ENCODE measurements around the gene IL1A.

The IL1A gene

DNA sequence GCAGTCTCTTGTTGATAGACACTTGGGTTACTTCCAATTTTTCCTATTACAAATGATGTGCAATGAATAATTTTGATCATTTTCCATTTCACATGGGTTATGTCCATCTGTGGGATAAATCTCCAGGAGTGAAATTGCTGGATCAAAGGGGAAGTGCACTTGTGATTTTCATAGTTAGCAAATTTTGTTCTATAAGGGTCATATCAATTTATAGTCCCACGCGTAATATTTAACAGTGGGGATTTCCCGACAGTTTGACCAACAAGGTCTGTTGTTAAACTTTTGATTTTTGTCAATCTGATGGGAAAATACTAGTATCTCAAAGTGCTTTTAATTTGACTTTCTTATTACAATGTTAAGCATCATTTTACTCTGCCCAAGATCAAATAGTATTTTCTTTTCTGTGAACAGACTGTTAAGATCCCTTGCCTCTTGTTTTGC lies 44.0 kb upstream of the IL1A start:
- H3K9ac ChIP-seq (ENCODE audit: low read length) = no peak overlapping the region
- H3K27ac ChIP-seq (ENCODE audit: low read depth, low read length) = no peak overlapping the region

DNA sequence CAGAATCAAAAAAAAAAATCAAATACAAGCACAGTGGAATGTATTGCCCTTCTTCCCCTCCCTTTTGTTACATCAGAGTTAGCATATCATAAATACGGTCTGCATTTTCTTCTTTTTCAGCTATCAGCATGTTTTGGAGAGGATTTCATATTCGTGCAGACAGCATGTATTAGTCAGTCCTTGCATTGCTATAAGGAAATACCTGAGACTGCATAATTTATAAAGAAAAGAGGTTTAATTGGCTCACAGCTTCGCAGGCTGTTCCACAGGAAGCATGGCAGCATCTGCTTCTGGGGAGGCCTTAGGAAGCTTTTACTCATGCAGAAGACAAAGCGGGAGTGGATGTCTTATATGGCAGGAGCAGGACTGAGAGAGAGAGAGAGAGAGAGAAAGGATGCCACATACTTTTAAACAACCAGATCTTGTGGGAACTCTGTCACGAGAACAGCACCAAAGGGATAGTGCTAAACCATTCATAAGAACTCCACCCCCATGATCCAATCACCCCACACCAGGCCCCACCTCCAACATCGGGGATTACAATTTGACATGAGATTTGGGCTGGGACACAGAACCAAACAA lies 43.4 kb upstream of the IL1A start:
- Histone ChIP-seq H3K27me3 (ENCODE audit: control insufficient read depth, insufficient read depth, low read length) (no peaks in the 10 kb centered on the region), H3K27ac (ENCODE audit: low read depth, low read length) (no peak overlapping the region), H3K36me3 (ENCODE audit: control insufficient read depth, insufficient read depth, low read length) (no peaks in the 10 kb centered on the region), H3K9me3 (ENCODE audit: control insufficient read depth, insufficient read depth, low read depth, low read length) (0 out of 2 replicates have a peak, but pooled peaks cover 3% of the 10 kb centered on the region), H3K4me1 (ENCODE audit: control insufficient read depth, insufficient read depth, low read length) (no peaks in the 10 kb centered on the region), H3K9ac (ENCODE audit: low read length) (no peak overlapping the region), H3K4me3 (ENCODE audit: low read depth, low read length) (no peak overlapping the region)

More for the DNA sequence above, 44.0 kb upstream of the IL1A start:
- Histone ChIP-seq H3K36me3 (ENCODE audit: control insufficient read depth, insufficient read depth, low read length) (no peaks in the 10 kb centered on the region), H3K4me1 (ENCODE audit: control insufficient read depth, insufficient read depth, low read length) (no peaks in the 10 kb centered on the region), H3K9me3 (ENCODE audit: control insufficient read depth, insufficient read depth, low read depth, low read length) (0 out of 2 replicates have a peak, but pooled peaks cover 3% of the 10 kb centered on the region), H3K27me3 (ENCODE audit: control insufficient read depth, insufficient read depth, low read length) (no peaks in the 10 kb centered on the region), H3K4me3 (ENCODE audit: low read depth, low read length) (no peak overlapping the region)

DNA sequence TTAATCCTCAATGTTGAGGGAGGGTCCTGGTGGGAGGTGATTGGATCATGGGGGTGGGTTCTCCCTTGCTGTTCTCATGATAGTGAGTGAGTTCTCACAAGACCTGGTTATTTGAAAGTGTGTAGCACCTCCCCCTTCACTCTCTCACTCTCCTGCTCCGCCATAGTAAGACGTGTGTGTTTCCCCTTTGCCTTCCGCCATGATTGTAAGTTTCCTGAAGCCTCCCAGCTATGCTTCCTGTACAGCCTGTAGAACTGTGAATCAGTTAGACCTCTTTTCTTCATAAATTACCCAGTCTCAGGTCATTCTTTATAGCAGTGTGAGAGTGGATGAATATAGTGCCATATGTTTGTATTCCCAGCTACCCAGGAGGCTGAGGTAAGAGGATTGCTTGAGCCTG lies 42.7 kb upstream of the IL1A start:
- no peaks in the 10 kb centered on the region for H3K36me3 ChIP-seq (ENCODE audit: control insufficient read depth, insufficient read depth, low read length)
- 0 out of 2 replicates have a peak, but pooled peaks cover 3% of the 10 kb centered on the region for H3K9me3 ChIP-seq (ENCODE audit: control insufficient read depth, insufficient read depth, low read depth, low read length)
- no peak overlapping the region for H3K27ac ChIP-seq (ENCODE audit: low read depth, low read length)
- no peak overlapping the region for H3K9ac ChIP-seq (ENCODE audit: low read length)
- no peaks in the 10 kb centered on the region for H3K27me3 ChIP-seq (ENCODE audit: control insufficient read depth, insufficient read depth, low read length)
- H3K4me3 ChIP-seq (ENCODE audit: low read depth, low read length) = no peak overlapping the region
- no peaks in the 10 kb centered on the region for H3K4me1 ChIP-seq (ENCODE audit: control insufficient read depth, insufficient read depth, low read length)

DNA sequence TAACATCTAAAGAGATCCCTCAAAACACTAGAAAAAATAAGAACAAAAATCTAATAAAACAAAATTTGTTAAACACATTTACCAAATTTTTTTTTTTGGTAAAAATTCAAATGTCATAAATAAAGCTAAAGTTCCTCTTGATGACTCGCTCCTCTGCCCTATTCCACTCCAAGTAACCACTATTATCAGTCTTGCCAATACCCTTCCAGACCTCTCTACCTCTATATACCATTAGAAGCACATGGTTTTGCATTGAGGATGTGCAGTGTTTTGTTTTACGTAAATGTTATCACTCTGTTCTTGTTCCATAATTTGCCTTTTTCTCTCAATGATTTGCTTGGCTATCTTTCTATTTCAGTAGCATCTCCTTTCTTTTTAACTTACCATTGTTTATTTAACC lies 41.4 kb upstream of the IL1A start:
- Histone ChIP-seq H3K9ac (ENCODE audit: low read length) (no peak overlapping the region), H3K4me1 (ENCODE audit: control insufficient read depth, insufficient read depth, low read length) (peaks cover 12% of the 10 kb centered on the region), H3K27ac (ENCODE audit: low read depth, low read length) (no peak overlapping the region), H3K27me3 (ENCODE audit: control insufficient read depth, insufficient read depth, low read length) (no peaks in the 10 kb centered on the region), H3K4me3 (ENCODE audit: low read depth, low read length) (no peak overlapping the region), H3K36me3 (ENCODE audit: control insufficient read depth, insufficient read depth, low read length) (no peaks in the 10 kb centered on the region), H3K9me3 (ENCODE audit: control insufficient read depth, insufficient read depth, low read depth, low read length) (0 out of 2 replicates have a peak, but pooled peaks cover 3% of the 10 kb centered on the region)

DNA sequence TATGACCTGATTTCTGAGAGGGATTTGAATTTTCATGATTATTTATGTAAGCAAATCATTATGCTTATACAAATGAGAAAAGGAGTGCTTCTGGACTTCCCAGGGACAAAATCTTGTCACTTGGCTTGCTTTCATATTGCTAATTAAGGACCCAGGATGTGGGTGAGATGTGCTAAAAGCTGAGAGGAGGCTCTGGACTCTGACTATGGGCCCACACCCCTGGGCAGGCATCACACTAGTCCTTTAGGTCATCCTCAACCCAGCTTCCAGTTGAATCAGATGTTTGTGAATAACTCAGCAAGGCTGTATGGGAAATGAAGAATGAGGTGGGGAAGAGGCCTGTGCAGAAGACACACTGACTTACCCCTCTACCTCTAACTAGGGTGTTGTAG lies 40.4 kb upstream of the IL1A start:
- Histone ChIP-seq H3K4me1 (ENCODE audit: control insufficient read depth, insufficient read depth, low read length) (peaks cover 12% of the 10 kb centered on the region), H3K27me3 (ENCODE audit: control insufficient read depth, insufficient read depth, low read length) (no peaks in the 10 kb centered on the region), H3K4me3 (ENCODE audit: low read depth, low read length) (no peak overlapping the region), H3K36me3 (ENCODE audit: control insufficient read depth, insufficient read depth, low read length) (no peaks in the 10 kb centered on the region), H3K27ac (ENCODE audit: low read depth, low read length) (no peak overlapping the region), H3K9me3 (ENCODE audit: control insufficient read depth, insufficient read depth, low read depth, low read length) (0 out of 2 replicates have a peak, but pooled peaks cover 3% of the 10 kb centered on the region), H3K9ac (ENCODE audit: low read length) (no peak overlapping the region)

DNA sequence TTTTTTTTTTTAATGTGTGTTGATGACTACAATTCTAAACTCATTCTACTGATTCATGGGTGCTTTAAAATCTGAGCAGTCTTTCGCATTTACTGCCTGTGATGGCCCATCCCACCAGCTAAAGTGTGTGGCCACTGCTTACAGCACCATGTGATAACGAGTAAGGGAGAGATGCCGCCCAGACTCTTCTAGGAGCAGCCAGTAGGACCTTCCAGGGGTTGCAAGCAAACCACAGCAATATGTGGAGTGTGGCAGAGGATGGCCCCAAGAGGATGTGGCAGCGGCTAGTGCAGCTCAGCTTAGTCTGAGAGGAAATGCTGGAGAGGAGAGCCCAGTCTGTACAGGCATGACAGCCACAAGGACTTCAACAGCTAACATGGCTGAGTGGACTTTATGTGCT lies 37.4 kb upstream of the IL1A start:
- Histone ChIP-seq H3K27me3 (ENCODE audit: control insufficient read depth, insufficient read depth, low read length) (no peaks in the 10 kb centered on the region), H3K36me3 (ENCODE audit: control insufficient read depth, insufficient read depth, low read length) (no peaks in the 10 kb centered on the region), H3K9ac (ENCODE audit: low read length) (no peak overlapping the region), H3K9me3 (ENCODE audit: control insufficient read depth, insufficient read depth, low read depth, low read length) (0 out of 2 replicates have a peak, but pooled peaks cover 3% of the 10 kb centered on the region), H3K27ac (ENCODE audit: low read depth, low read length) (no peak overlapping the region), H3K4me1 (ENCODE audit: control insufficient read depth, insufficient read depth, low read length) (peaks cover 27% of the 10 kb centered on the region), H3K4me3 (ENCODE audit: low read depth, low read length) (no peak overlapping the region)

DNA sequence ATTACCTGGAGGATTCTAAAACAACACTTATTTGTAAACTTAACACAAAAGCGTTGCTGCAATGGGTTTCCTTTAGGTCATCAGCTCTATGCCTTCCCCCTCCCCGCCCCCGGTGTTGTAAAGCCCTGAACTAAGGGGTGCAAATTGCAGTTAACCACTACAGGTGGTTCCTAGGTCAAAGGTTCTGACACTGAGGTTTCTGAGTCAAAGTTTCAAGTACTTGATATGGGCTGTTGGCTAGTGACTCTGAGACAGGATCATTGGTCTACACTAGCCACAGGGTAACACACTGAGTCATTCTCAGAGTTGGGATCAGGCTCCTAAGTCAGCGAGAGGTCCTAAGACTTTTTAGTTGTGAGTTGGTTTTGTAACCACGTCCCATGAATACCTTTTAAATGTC lies 36.8 kb upstream of the IL1A start:
- Histone ChIP-seq H3K4me3 (ENCODE audit: low read depth, low read length) (no peak overlapping the region), H3K27ac (ENCODE audit: low read depth, low read length) (no peak overlapping the region), H3K27me3 (ENCODE audit: control insufficient read depth, insufficient read depth, low read length) (no peaks in the 10 kb centered on the region), H3K4me1 (ENCODE audit: control insufficient read depth, insufficient read depth, low read length) (peaks cover 29% of the 10 kb centered on the region), H3K9me3 (ENCODE audit: control insufficient read depth, insufficient read depth, low read depth, low read length) (0 out of 2 replicates have a peak, but pooled peaks cover 1% of the 10 kb centered on the region), H3K9ac (ENCODE audit: low read length) (no peak overlapping the region), H3K36me3 (ENCODE audit: control insufficient read depth, insufficient read depth, low read length) (no peaks in the 10 kb centered on the region)

DNA sequence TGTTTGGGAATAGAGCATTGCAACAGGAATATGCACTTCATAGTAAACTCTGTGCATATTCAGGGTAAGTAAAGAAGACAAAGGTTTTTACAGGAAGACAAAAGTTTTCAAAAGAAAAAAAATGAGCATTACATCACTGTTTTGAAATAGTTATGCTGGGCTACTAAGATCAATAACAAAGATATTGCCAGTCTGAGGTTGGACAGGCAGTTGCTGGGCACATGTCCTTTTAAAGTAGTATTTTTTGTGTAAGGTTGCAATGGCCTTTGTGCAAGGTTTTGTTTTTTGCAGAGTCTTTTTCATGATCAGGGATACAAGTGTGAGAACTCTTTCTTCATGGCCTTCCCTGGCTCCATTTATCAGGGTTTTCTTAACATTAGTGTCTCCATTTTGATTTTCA lies 36.0 kb upstream of the IL1A start:
- H3K27me3 ChIP-seq (ENCODE audit: control insufficient read depth, insufficient read depth, low read length) = no peaks in the 10 kb centered on the region
- peaks cover 29% of the 10 kb centered on the region for H3K4me1 ChIP-seq (ENCODE audit: control insufficient read depth, insufficient read depth, low read length)
- no peak overlapping the region for H3K4me3 ChIP-seq (ENCODE audit: low read depth, low read length)

DNA sequence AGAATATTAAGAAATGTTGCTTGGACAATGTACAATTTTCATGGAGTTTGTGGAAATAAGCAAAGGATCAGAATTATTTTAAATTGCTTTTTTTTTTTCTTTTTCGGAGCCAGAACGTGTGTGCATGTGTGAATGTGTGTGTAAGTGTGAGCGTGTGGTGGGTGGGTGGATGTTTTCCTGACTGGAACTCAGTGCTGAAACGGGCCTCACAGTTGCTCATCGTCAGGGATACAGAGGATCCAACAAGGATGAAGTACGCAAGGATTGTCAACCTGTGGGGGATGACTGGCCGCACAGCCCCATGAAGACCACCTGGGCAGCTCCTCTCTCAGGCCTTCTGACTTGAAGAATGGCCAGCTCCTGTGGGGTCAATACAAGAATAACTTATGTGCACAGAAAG lies 34.8 kb upstream of the IL1A start:
- Histone ChIP-seq H3K4me1 (ENCODE audit: control insufficient read depth, insufficient read depth, low read length) (peaks cover 35% of the 10 kb centered on the region), H3K27ac (ENCODE audit: low read depth, low read length) (no peak overlapping the region), H3K4me3 (ENCODE audit: low read depth, low read length) (no peak overlapping the region), H3K36me3 (ENCODE audit: control insufficient read depth, insufficient read depth, low read length) (no peaks in the 10 kb centered on the region), H3K9ac (ENCODE audit: low read length) (no peak overlapping the region), H3K9me3 (ENCODE audit: control insufficient read depth, insufficient read depth, low read depth, low read length) (0 out of 2 replicates have a peak, but pooled peaks cover 2% of the 10 kb centered on the region), H3K27me3 (ENCODE audit: control insufficient read depth, insufficient read depth, low read length) (no peaks in the 10 kb centered on the region)

More for the DNA sequence above, 36.0 kb upstream of the IL1A start:
- no peaks in the 10 kb centered on the region for H3K36me3 ChIP-seq (ENCODE audit: control insufficient read depth, insufficient read depth, low read length)
- H3K27ac ChIP-seq (ENCODE audit: low read depth, low read length) = no peak overlapping the region
- no peak overlapping the region for H3K9ac ChIP-seq (ENCODE audit: low read length)
- H3K9me3 ChIP-seq (ENCODE audit: control insufficient read depth, insufficient read depth, low read depth, low read length) = no peaks in the 10 kb centered on the region

DNA sequence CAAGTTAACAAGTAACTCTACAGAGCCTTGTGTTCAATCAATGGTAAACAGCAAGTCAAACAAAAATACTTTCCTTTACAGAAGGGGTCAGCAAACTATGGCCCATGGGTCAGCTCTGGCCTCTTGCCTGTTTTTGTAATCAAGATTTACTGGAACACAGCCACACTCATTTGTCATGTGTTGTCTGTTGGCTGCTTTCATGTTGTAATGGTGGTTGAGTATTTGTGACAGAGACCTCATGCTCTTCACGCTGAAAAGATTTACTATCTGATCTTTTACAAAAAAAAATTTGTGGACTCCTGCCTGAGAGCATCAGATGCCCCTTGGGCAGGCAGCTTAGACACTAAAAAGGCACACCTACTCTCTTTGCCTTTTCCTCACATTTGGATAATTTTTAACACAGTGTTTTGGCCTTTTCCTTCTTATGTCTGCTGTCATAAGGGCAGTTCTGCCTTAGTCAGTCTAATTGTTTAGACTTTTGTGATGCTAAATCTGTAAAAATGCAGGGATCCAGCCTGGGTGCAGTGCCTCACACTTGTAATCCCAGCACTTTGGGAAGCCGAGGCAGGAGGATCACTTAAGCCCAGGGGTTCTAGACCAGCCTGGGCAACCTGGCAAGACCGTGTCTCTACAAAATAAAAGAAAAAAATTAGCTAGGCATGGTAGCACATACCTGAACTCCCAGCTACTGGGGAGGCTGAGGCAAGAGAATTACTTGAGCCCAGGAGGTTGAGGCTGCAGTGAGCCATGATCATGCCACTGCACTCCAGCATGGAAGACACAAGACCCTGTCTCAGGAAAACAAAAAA lies 34.0 kb upstream of the IL1A start:
- Histone ChIP-seq H3K9ac (ENCODE audit: low read length) (no peak overlapping the region), H3K36me3 (ENCODE audit: control insufficient read depth, insufficient read depth, low read length) (no peaks in the 10 kb centered on the region), H3K4me3 (ENCODE audit: low read depth, low read length) (no peak overlapping the region), H3K27me3 (ENCODE audit: control insufficient read depth, insufficient read depth, low read length) (no peaks in the 10 kb centered on the region), H3K4me1 (ENCODE audit: control insufficient read depth, insufficient read depth, low read length) (peaks cover 43% of the 10 kb centered on the region), H3K9me3 (ENCODE audit: control insufficient read depth, insufficient read depth, low read depth, low read length) (0 out of 2 replicates have a peak, but pooled peaks cover 2% of the 10 kb centered on the region), H3K27ac (ENCODE audit: low read depth, low read length) (no peak overlapping the region)

DNA sequence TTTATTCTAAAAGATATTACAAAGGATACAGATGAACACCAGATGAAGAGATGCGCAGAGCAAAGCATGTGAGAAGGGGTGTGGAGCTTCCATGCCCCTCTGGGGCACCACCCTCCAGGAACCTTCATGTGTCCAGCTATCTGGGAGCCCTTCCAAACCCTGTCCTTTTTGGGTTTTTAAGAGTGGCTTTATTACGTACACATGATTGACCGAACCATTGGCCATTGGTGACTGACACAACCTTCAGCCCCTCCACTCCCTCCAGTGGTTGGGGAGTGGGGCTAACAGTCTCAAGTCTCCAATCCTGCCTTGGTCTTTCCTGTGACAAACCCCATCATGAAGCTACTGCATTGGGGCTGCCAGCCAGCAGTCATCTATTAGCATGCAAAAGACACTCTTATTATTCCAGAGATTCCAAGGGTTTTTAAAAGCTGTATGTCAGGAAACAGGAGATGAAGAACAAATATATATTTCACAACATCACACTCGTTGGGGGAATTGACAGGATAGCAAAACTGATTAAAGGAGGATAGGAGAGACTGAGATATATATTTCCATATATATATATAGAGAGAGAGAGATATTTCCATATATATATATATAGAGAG lies 32.9 kb upstream of the IL1A start:
- Histone ChIP-seq H3K27ac (ENCODE audit: low read depth, low read length) (no peak overlapping the region), H3K4me1 (ENCODE audit: control insufficient read depth, insufficient read depth, low read length) (peaks cover 53% of the 10 kb centered on the region), H3K9ac (ENCODE audit: low read length) (no peak overlapping the region), H3K36me3 (ENCODE audit: control insufficient read depth, insufficient read depth, low read length) (no peaks in the 10 kb centered on the region), H3K27me3 (ENCODE audit: control insufficient read depth, insufficient read depth, low read length) (no peaks in the 10 kb centered on the region), H3K9me3 (ENCODE audit: control insufficient read depth, insufficient read depth, low read depth, low read length) (0 out of 2 replicates have a peak, but pooled peaks cover 2% of the 10 kb centered on the region), H3K4me3 (ENCODE audit: low read depth, low read length) (no peak overlapping the region)

All from HUES6 (cell line).